K562 (cell line): ENCODE data around the gene FKBP8. TPM values are rescaled to one million over a fixed set of nuclear protein-coding genes. Genes with fewer than 3 reads are reported as not detected.
A peak's percentile ranks its signal among the peaks of the same experiment; 100 is the strongest.

Experiments
- ARID3A ChIP-seq: IDR thresholded peaks from 2 replicates; pipeline ENCODE4 v1.6.1; 2012; ENCODE audit warnings: low read depth, low read length, improper control_type of control experiment, borderline replicate concordance
- ARNT ChIP-seq, 2 experiments: fragments of 450-650 bp; IDR thresholded peaks; 2 replicates each; pipeline ENCODE4 v1.6.1; 2016; ENCODE audit warnings: mild to moderate bottlenecking in 1 of 2
- CEBPG ChIP-seq, 3 experiments: fragments of 200-800 bp in 1 of 3; sonication (Bioruptor generic) in 1 of 3; sonication (generic) in 1 of 3; formaldehyde crosslinking in 1 of 3; IDR thresholded peaks in 2 of 3; conservative IDR thresholded peaks in 1 of 3; 2 replicates each; pipeline versions ENCODE4 v1.6.1 to v1.8.0; 2016 to 2022; ENCODE audit warnings: missing compliant biosample characterization in 2 of 3, missing genetic modification characterization in 2 of 3, mild to moderate bottlenecking in 1 of 3, missing genetic modification reagents in 1 of 3
- CHAMP1 ChIP-seq: fragments of 450-650 bp; IDR thresholded peaks from 2 replicates; pipeline ENCODE4 v1.6.1; 2016; ENCODE audit warnings: mild to moderate bottlenecking
- CTBP1 ChIP-seq: fragments of 450-650 bp; IDR thresholded peaks from 2 replicates; pipeline ENCODE4 v1.6.1; 2016; ENCODE audit warnings: borderline replicate concordance
- FOXJ2 ChIP-seq: fragments of 200-800 bp; sonication (Bioruptor generic); IDR thresholded peaks from 2 replicates; pipeline ENCODE4 v1.6.1; 2016; ENCODE audit warnings: missing genetic modification characterization, missing compliant biosample characterization
- FOXP1 ChIP-seq: sonication (generic); formaldehyde crosslinking; IDR thresholded peaks from 2 replicates; pipeline ENCODE4 v1.8.0; 2022; ENCODE audit warnings: mild to moderate bottlenecking, missing genetic modification reagents
- HMG20A ChIP-seq: fragments of 450-650 bp; formaldehyde crosslinking; conservative IDR thresholded peaks from 2 replicates; pipeline ENCODE4 v1.4.0; 2020; ENCODE audit warnings: mild to moderate bottlenecking, mixed read lengths
- KHSRP ChIP-seq: fragments of 450-650 bp; IDR thresholded peaks from 2 replicates; pipeline ENCODE4 v1.6.1; 2017
- NR1H2 ChIP-seq: sonication (generic); formaldehyde crosslinking; IDR thresholded peaks from 2 replicates; pipeline ENCODE4 v1.4.0; 2020; ENCODE audit warnings: mild to moderate bottlenecking, missing genetic modification reagents
- NRF1 ChIP-seq, 2 experiments: fragments of 450-650 bp; IDR thresholded peaks in 1 of 2; conservative IDR thresholded peaks in 1 of 2; 2 replicates each; pipeline ENCODE4 v1.6.1; 2014; ENCODE audit warnings: mild to moderate bottlenecking in 2 of 2
- PATZ1 ChIP-seq: fragments of 250-450 bp; sonication (Bioruptor Pico); IDR thresholded peaks from 2 replicates; pipeline ENCODE4 v1.5.0; 2020; ENCODE audit warnings: mild to moderate bottlenecking, borderline replicate concordance
- SMARCE1 ChIP-seq: fragments of 450-650 bp; IDR thresholded peaks from 2 replicates; pipeline ENCODE4 v1.7.1; 2016; ENCODE audit warnings: mild to moderate bottlenecking
- U2AF2 ChIP-seq: fragments of 200-400 bp; formaldehyde crosslinking; optimal IDR thresholded peaks from 2 replicates; pipeline ENCODE3; 2017; ENCODE audit warnings: low read depth, mild to moderate bottlenecking, low read length
- XRCC3 ChIP-seq: fragments of 450-650 bp; IDR thresholded peaks from 2 replicates; pipeline ENCODE4 v1.6.1; 2017; ENCODE audit warnings: mild to moderate bottlenecking, moderate library complexity
- YBX1 ChIP-seq: fragments of 450-650 bp; IDR thresholded peaks from 2 replicates; pipeline ENCODE4 v1.7.1; 2016; ENCODE audit warnings: mild to moderate bottlenecking
- ZNF232 ChIP-seq: sonication (generic); formaldehyde crosslinking; IDR thresholded peaks from 2 replicates; pipeline ENCODE4 v1.8.0; 2022; ENCODE audit warnings: mild to moderate bottlenecking, missing genetic modification reagents
- ZNF408 ChIP-seq: fragments of 250-450 bp; sonication (Bioruptor Pico); IDR thresholded peaks from 2 replicates; pipeline ENCODE4 v1.4.0; 2020; ENCODE audit warnings: low read depth, mild to moderate bottlenecking, moderate library complexity
- ZNF449 ChIP-seq: fragments of 250-450 bp; sonication (Bioruptor Pico); IDR thresholded peaks from 2 replicates; pipeline ENCODE4 v1.8.0; 2022; ENCODE audit warnings: moderate library complexity, mild to moderate bottlenecking, inconsistent platforms
- polyA plus RNA-seq, 8 experiments: library from polyadenylated mRNA; depleted of rRNA in 4 of 8; stranded (reverse) in 5 of 8; unstranded in 3 of 8; fragments of >200 nt; fragmentation: Nextera tagmentation in 2 of 8; fragmentation: Illumina TruSeq in 1 of 8; extraction: Ambion mirVana in 2 of 8; extraction: Trizol in 1 of 8; gene quantifications; 2 replicates each; pipeline versions ENCODE4 v1.2.1 to v1.2.3, GENCODE V29; 2011 to 2014; ENCODE audit warnings: inconsistent platforms in 1 of 8, missing spikeins in 1 of 8
- total RNA-seq, 7 experiments: library from RNA; depleted of rRNA in 6 of 7; stranded (reverse); fragments of >200 nt in 6 of 7; fragmentation: Illumina TruSeq in 2 of 7; extraction: Trizol in 2 of 7; gene quantifications; 2 replicates each; pipeline versions ENCODE4 v1.2.1 to v1.2.3, GENCODE V29; 2011 to 2021; ENCODE audit warnings: low replicate concordance in 1 of 7

FKBP8 gene
- total and polyA plus RNA-seq, 9 of the 15 experiments (the other 6 are each of a cell fraction or from before 2014, with no cell fraction given), result 0.46 to 236 (median 104) TPM

- TF ChIP-seq CHAMP1 (no peak; the same call in none of the 2 replicates), U2AF2 (no peak), ARID3A (peak; percentile 85; the same call in 1 of the 2 replicates), ZNF449 (CRISPR knock-in tag) (no peak), NRF1 (conservative IDR thresholded peaks at IDR 0.05 in 1 of 2, IDR thresholded peaks at IDR 0.05 in 1 of 2) (peak; percentile 94), PATZ1 (CRISPR knock-in tag) (no peak), ZNF408 (no peak), NR1H2 (CRISPR knock-in tag) (no peak), YBX1 (no peak), XRCC3 (no peak), SMARCE1 (peak; percentile 96), FOXJ2 (tag) (no peak), FOXP1 (CRISPR knock-in tag) (0 out of 2 replicates have a peak, but pooled peaks have one; percentile 59), CEBPG (CRISPR knock-in tag; IDR thresholded peaks at IDR 0.05) (no peak), CEBPG (tag; conservative IDR thresholded peaks at IDR 0.05 in 1 of 2, IDR thresholded peaks at IDR 0.05 in 1 of 2) (no peak; a peak in 1 of 4 replicates), ZNF232 (no peak), HMG20A (CRISPR knock-in tag) (no peak), ARNT (IDR thresholded peaks at IDR 0.05) (peak; percentile 91 to 96), KHSRP (peak; percentile 74), CTBP1 (peak; percentile 97)
Measured at GRCh38 chr19:18543814-18544475, 572 bp upstream of the FKBP8 start (continued).
